Liver (tissue), 9 donors: ENCODE measurements around the gene ASB1. TPM values are rescaled to one million over a fixed set of nuclear protein-coding genes. Genes with fewer than 3 reads are reported as not detected.

Experiments used
- DNase-seq: peaks from one replicate; pipeline ENCODE4 v3.0.0-alpha.2; 2017; ENCODE audit warnings: low spot score
- H3K27ac ChIP-seq, 2 donors: one replicate each; pipeline ENCODE4 v1.7.0; 2013; ENCODE audit warnings: inconsistent platforms in 2 of 2, low read length in 2 of 2, control low read depth in 1 of 2, low read depth in 1 of 2, mild to moderate bottlenecking in 1 of 2
- H3K27me3 ChIP-seq, 4 donors: one replicate each; pipeline versions ENCODE4 v1.6.1 to v1.7.0; 2013; ENCODE audit warnings: low read length in 3 of 4, inconsistent platforms in 1 of 4, mild to moderate bottlenecking in 1 of 4, moderate library complexity in 1 of 4; ENCODE audit not compliant: control insufficient read depth in 4 of 4, insufficient read depth in 4 of 4
- H3K36me3 ChIP-seq, 4 donors: one replicate each; pipeline versions ENCODE4 v1.6.1 to v1.7.0; 2013; ENCODE audit warnings: low read length in 3 of 4, mild to moderate bottlenecking in 3 of 4, low read depth in 1 of 4, moderate library complexity in 1 of 4; ENCODE audit not compliant: control insufficient read depth in 4 of 4, insufficient read depth in 3 of 4
- H3K4me1 ChIP-seq, 4 donors: one replicate each; pipeline versions ENCODE4 v1.6.1 to v1.7.0; 2013; ENCODE audit warnings: low read length in 3 of 4, mild to moderate bottlenecking in 3 of 4, moderate library complexity in 1 of 4; ENCODE audit not compliant: control insufficient read depth in 4 of 4, insufficient read depth in 4 of 4
- H3K4me3 ChIP-seq, 3 donors: one replicate each; pipeline versions ENCODE4 v1.6.1 to v1.7.0; 2013; ENCODE audit warnings: low read length in 3 of 3, control low read depth in 1 of 3, low read depth in 1 of 3, mild to moderate bottlenecking in 1 of 3
- H3K9ac ChIP-seq, 2 donors: one replicate each; pipeline ENCODE4 v1.7.0; 2013; ENCODE audit warnings: low read length in 2 of 2, mild to moderate bottlenecking in 2 of 2, moderate library complexity in 2 of 2, control low read depth in 1 of 2, low read depth in 1 of 2
- H3K9me3 ChIP-seq, 4 donors: one replicate each; pipeline versions ENCODE4 v1.6.1 to v1.7.0; 2013; ENCODE audit warnings: low read length in 3 of 4; ENCODE audit not compliant: control insufficient read depth in 4 of 4
- ATF3 ChIP-seq: IDR thresholded peaks from 2 replicates; pipeline ENCODE4 v1.6.1; 2016; ENCODE audit warnings: antibody characterized with exemption
- CTCF ChIP-seq: fragments of 150-350 bp; IDR thresholded peaks from 2 replicates; pipeline ENCODE4 v1.5.1; 2017; ENCODE audit warnings: improper control_type of control experiment, low read depth, low read length; ENCODE audit not compliant: missing input control
- EGR1 ChIP-seq, 2 donors: IDR thresholded peaks; 2 replicates each; pipeline ENCODE4 v1.6.1; 2016 to 2018; ENCODE audit warnings: antibody characterized with exemption in 2 of 2, low read depth in 2 of 2
- FOXA1 ChIP-seq: IDR thresholded peaks from 2 replicates; pipeline ENCODE4 v1.6.1; 2016; ENCODE audit warnings: antibody characterized with exemption
- FOXA2 ChIP-seq: IDR thresholded peaks from 2 replicates; pipeline ENCODE4 v1.6.1; 2016; ENCODE audit warnings: antibody characterized with exemption
- GABPA ChIP-seq, 2 donors: IDR thresholded peaks in 1 of 2; conservative IDR thresholded peaks in 1 of 2; 2 replicates each; pipeline ENCODE4 v1.6.1; 2016; ENCODE audit warnings: antibody characterized with exemption in 2 of 2, mild to moderate bottlenecking in 1 of 2, moderate library complexity in 1 of 2
- HNF4A ChIP-seq, 2 donors: conservative IDR thresholded peaks; 2 replicates each; pipeline ENCODE4 v1.6.1; 2016; ENCODE audit warnings: antibody characterized with exemption in 2 of 2, mild to moderate bottlenecking in 2 of 2
- HNF4G ChIP-seq: IDR thresholded peaks from 2 replicates; pipeline ENCODE4 v1.6.1; 2016; ENCODE audit warnings: antibody characterized with exemption
- JUND ChIP-seq, 2 donors: IDR thresholded peaks; 2 replicates each; pipeline ENCODE4 v1.6.1; 2016; ENCODE audit warnings: antibody characterized with exemption in 2 of 2
- MAX ChIP-seq: IDR thresholded peaks from 2 replicates; pipeline ENCODE4 v1.6.1; 2016; ENCODE audit warnings: antibody characterized with exemption
- NR2F2 ChIP-seq: IDR thresholded peaks from 2 replicates; pipeline ENCODE4 v1.6.1; 2016; ENCODE audit warnings: antibody characterized with exemption
- RAD21 ChIP-seq, 2 donors: IDR thresholded peaks; 2 replicates each; pipeline ENCODE4 v1.6.1; 2016; ENCODE audit warnings: antibody characterized with exemption in 2 of 2, mild to moderate bottlenecking in 2 of 2
- REST ChIP-seq: IDR thresholded peaks from 2 replicates; pipeline ENCODE4 v1.6.1; 2016; ENCODE audit warnings: antibody characterized with exemption, mild to moderate bottlenecking
- SP1 ChIP-seq: IDR thresholded peaks from 2 replicates; pipeline ENCODE4 v1.6.1; 2018; ENCODE audit warnings: antibody characterized with exemption, mild to moderate bottlenecking
- TAF1 ChIP-seq: conservative IDR thresholded peaks from 2 replicates; pipeline ENCODE4 v1.6.1; 2016; ENCODE audit warnings: antibody characterized with exemption, mild to moderate bottlenecking
- YY1 ChIP-seq: IDR thresholded peaks from 2 replicates; pipeline ENCODE4 v1.6.1; 2016; ENCODE audit warnings: antibody characterized with exemption, mild to moderate bottlenecking
- ZBTB33 ChIP-seq: IDR thresholded peaks from 2 replicates; pipeline ENCODE4 v1.6.1; 2016; ENCODE audit warnings: antibody characterized with exemption
- WGBS: extraction: QIAGEN DNeasy Blood & Tissue Kit; methylation state at CpG from one replicate; pipeline ENCODE4 v1.1.7; 2013; 5-methylcytosine and 5-hydroxymethylcytosine counted together
- polyA plus RNA-seq, 2 donors: library from polyadenylated mRNA; stranded (reverse) in 1 of 2; unstranded in 1 of 2; fragments of 200-250 nt in 1 of 2; fragments of >200 nt in 1 of 2; fragmentation: Nextera tagmentation in 1 of 2; extraction: Ambion mirVana in 1 of 2; gene quantifications; one replicate each; pipeline versions ENCODE4 v1.2.1 to v1.2.3, GENCODE V29; 2013 to 2015
- total RNA-seq, 2 donors: library from RNA; depleted of rRNA; stranded (reverse); fragments of >200 nt; gene quantifications; one replicate each; pipeline ENCODE4 v1.2.3, GENCODE V29; 2014
- donor health status: healthy.
- donor health status: healthy.
- donor health status: healthy.
- donor health status: healthy.
- donor health status: healthy.

The ASB1 gene
- total and polyA plus RNA-seq, 4 donors = 6.1 to 15.2 (median 10.5) TPM

GRCh38 chr2:238450440-238450861 is 23.7 kb downstream of the ASB1 start:
- H3K36me3 ChIP-seq = peaks cover 12 to 43% (median 24%) of the 10 kb centered on the region in 4 donors
- WGBS = 93% methylated on average over 11 of the region's 11 CpGs
- no peaks in the 10 kb centered on the region for H3K9me3 ChIP-seq
- no peak for TF ChIP-seq FOXA2
- TF ChIP-seq MAX = no peak
- TF ChIP-seq YY1 = no peak
- TF ChIP-seq JUND (IDR thresholded peaks at IDR 0.05) = no peak
- TF ChIP-seq CTCF = no peak
- TF ChIP-seq TAF1 = no peak
- no peak for TF ChIP-seq HNF4A (conservative IDR thresholded peaks at IDR 0.05)
- no peak for TF ChIP-seq SP1
- TF ChIP-seq REST = no peak
- TF ChIP-seq RAD21 (IDR thresholded peaks at IDR 0.05) = no peak
- no peak for TF ChIP-seq EGR1 (IDR thresholded peaks at IDR 0.05; ENCODE audit: low read depth in 2 of 2)
- no peak for TF ChIP-seq GABPA (IDR thresholded peaks at IDR 0.05 in 1 of 2, conservative IDR thresholded peaks at IDR 0.05 in 1 of 2)
- no peak for TF ChIP-seq ZBTB33
- no peak for TF ChIP-seq NR2F2
- TF ChIP-seq ATF3 = no peak
- TF ChIP-seq FOXA1 = no peak
- no peak for TF ChIP-seq HNF4G
- DNase-seq = no peak
- no peak overlapping the region for H3K4me3 ChIP-seq
- peaks cover 2 to 12% (median 7%) of the 10 kb centered on the region in 4 donors for H3K4me1 ChIP-seq
- peak overlapping the region; percentile 60 to 71 for H3K27ac ChIP-seq
- H3K9ac ChIP-seq = no peak overlapping the region
- no peaks in the 10 kb centered on the region for H3K27me3 ChIP-seq
